Mammary epithelial cell (primary cell): ENCODE results near the gene ATP13A2.

ENCODE experiments used
- EZH2 ChIP-seq: IDR thresholded peaks from 2 replicates; pipeline ENCODE4 v1.6.1; 2012; ENCODE audit warnings: low read length, inconsistent platforms, borderline replicate concordance
- TF ChIP-seq, protein P1 (sequence below), 2 donors: IDR thresholded peaks in 1 of 2; conservative IDR thresholded peaks in 1 of 2; 2 replicates each; pipeline ENCODE4 v1.5.1; 2011 to 2012; ENCODE audit warnings: inconsistent platforms in 2 of 2, low read length in 2 of 2, mild to moderate bottlenecking in 2 of 2, control low read depth in 1 of 2, low read depth in 1 of 2; ENCODE audit not compliant: insufficient read depth in 1 of 2; ENCODE audit errors: extremely low read depth in 1 of 2

DNA sequence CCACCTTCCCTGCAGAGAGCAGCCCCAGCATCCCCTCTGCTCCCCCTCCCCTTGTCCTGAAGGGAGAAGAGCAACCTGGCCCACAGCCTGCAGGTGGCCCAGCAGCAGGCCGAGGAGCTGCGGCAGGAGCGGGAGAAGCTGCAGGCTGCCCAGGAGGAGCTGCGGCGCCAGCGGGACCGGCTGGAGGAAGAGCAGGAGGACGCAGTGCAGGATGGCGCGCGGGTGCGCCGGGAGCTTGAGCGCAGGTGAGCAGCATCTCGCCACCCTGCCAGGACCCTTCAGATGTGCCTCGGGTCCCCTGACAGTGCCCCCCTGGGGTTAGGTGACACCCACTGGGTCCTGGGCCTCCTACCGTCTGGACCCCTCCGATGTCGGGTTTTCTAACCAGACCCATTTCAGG, 67.7 kb downstream of the ATP13A2 start:
- TF ChIP-seq, protein P1, sequence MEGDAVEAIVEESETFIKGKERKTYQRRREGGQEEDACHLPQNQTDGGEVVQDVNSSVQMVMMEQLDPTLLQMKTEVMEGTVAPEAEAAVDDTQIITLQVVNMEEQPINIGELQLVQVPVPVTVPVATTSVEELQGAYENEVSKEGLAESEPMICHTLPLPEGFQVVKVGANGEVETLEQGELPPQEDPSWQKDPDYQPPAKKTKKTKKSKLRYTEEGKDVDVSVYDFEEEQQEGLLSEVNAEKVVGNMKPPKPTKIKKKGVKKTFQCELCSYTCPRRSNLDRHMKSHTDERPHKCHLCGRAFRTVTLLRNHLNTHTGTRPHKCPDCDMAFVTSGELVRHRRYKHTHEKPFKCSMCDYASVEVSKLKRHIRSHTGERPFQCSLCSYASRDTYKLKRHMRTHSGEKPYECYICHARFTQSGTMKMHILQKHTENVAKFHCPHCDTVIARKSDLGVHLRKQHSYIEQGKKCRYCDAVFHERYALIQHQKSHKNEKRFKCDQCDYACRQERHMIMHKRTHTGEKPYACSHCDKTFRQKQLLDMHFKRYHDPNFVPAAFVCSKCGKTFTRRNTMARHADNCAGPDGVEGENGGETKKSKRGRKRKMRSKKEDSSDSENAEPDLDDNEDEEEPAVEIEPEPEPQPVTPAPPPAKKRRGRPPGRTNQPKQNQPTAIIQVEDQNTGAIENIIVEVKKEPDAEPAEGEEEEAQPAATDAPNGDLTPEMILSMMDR (conservative IDR thresholded peaks at IDR 0.05 in 1 of 2, IDR thresholded peaks at IDR 0.05 in 1 of 2; ENCODE audit: extremely low read depth in 1 of 2, insufficient read depth in 1 of 2, low read depth in 1 of 2, low read length in 2 of 2) = no peak
- no peak for TF ChIP-seq EZH2
